HG03521 (cell line): ENCODE data around the gene ATP6V0B.
A peak's percentile ranks its signal among the peaks of the same experiment; 100 is the strongest.

Experiments
- ATAC-seq: cut with Tn5 transposase; IDR thresholded peaks from one replicate; pipeline ENCODE4 v1.9.1; 2021; ENCODE audit warnings: mild to moderate bottlenecking, moderate library complexity; ENCODE audit not compliant: unreplicated experiment

ATP6V0B gene

DNA sequence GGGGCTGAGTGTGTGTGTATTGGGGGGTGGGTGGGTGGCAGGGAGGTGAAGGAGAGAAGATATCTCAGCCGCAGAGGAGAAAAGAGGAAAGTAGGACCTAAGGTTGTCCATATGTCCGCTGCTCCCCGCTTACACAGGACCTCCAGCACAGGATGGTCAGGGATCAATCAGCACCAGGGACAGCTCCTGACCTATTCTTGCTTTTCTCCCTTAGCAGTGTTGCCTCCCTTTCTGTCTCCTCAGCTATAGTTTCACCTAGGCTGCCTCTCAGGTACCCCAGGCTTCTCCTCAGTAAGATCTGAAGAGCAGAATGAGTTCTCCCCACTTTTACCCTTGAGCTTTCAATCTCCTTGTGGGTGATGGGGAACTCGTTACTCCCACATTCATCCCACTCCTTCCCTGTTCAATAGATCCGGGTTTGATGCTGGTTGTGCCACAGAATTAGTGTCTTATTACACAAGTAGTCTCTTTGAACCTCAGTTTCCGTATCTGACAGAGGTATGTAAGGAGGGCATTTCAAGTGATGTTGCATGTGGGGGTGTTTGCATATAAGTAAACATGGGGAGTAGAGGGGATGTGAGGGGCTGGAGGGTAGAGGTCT is 6.3 kb upstream of the ATP6V0B start:
- ATAC-seq = no peak

DNA sequence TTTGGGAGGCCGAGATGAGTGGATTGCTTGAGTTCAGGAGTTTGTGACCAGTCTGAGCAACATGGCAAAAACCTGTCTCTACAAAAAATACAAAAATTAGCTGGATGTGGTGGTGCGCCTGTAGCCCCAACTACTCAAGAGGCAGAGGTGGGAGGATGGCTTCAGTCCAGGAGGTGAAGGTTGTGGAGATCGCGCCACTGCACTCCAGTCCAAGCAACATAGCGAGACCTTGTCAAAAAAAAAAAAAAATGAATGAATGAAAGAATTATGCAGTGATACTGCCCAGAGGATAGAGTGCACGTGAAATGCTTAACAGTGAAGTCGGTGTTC is 5.4 kb upstream of the ATP6V0B start:
- ATAC-seq = no peak

DNA sequence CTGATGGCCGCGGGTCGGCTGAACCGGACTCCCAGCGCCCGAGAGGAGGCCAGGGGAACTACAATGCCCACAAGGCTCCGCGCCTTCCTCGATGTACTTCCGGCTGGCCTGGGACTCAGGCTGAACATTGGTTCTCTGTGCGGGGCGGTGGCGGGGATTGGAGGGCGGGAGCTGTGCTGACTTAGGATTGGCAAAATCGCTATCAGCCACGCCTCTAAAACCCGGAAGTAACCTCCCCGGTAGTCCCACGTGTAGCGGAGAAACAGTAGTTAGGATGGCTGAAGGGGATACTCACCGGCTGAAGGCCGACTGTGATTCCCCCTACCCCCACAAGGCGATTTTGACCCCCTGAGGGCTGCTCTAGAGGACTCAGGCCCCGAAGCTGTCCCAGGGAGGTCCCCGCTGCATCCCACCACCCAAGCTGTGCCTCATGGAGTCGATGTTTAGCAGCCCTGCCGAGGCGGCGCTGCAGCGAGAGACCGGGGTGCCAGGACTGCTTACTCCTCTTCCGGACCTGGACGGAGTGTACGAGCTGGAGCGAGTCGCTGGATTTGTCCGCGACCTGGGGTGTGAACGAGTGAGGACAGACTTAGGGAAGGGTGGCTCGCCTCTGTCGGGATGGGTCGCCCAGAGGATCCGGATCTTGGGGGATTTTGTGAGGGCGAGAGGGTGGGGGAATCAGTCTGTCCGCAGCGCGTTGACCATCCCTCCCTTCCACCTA is 4.9 kb upstream of the ATP6V0B start, which contains the start of gene DPH2:
DPH2 (plus strand) TSS at position 265 of the 721 bp plus-strand sequence; CDS start at position 431, 166 bp downstream.
- ATAC-seq = peak; percentile 84

DNA sequence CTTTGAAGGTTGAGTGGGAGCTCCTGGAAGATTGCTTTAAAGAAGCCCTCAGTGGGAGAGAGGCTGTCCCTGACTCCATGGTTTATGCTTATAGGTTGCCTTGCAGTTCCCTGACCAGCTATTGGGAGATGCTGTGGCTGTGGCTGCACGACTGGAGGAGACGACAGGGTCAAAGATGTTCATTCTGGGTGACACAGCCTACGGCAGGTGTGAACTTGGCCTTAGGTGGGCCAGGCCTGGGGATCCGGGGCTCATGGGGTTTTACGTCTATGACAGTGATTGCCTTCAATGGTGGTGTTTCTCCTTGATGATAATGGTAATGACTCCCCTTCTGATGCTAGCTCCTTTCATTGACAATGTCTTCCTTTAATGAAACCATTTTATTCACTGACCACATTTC is 4.3 kb upstream of the ATP6V0B start:
- ATAC-seq = no peak

DNA sequence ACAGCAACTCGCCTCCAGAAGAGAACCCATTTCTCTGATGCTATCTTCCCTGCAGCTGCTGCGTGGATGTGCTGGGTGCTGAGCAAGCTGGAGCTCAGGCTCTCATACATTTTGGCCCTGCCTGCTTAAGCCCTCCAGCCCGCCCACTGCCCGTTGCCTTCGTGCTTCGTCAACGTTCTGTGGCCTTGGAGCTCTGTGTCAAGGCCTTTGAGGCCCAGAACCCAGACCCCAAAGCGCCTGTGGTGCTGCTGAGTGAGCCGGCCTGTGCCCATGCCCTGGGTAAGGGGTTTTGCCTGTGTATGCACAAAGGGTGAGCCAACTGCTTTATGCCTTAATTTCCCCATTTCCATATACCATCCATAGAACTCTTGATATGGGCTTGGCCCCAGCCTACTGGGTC is 3.8 kb upstream of the ATP6V0B start:
- ATAC-seq = no peak

DNA sequence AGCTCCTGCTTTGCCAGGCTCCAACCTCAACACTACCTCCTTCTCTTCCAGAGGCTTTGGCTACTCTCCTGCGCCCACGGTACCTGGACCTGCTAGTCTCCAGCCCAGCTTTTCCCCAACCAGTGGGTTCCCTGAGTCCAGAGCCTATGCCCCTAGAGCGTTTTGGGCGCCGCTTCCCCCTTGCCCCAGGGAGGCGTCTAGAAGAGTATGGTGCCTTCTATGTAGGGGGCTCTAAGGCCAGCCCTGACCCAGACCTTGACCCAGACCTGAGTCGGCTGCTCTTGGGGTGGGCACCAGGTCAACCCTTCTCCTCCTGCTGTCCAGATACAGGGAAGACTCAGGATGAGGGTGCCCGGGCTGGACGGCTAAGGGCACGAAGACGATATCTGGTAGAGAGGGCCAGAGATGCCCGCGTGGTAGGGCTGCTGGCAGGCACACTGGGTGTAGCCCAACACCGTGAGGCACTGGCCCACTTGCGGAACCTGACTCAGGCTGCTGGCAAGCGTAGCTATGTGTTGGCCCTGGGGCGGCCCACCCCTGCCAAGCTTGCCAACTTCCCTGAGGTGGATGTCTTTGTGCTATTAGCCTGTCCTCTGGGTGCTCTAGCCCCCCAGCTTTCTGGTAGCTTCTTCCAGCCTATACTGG is 3.3 kb upstream of the ATP6V0B start:
- ATAC-seq = no peak

DNA sequence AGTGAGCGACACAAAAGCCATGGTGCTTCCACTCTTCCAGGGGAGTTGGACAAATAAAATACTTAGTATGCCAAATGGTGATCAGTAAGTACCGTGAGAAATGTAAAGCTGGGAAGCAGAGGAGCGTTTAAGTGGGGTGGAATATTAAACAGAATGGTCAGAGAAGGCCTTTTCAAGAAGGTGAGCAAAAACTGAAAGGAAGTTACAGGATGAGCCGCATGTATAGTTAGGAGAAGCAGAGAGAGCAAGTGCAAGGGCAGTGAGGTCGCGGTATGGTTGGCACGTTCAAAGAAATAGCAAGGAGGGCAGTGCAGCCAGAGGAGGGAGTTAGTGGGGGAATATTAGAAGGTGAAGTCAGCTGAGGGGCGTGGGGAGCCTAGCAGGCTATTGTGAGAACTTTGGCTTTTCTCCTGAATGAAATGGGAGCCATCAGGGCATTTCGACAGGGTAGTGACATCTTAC is 748 bp upstream of the ATP6V0B start:
- no peak for ATAC-seq

DNA sequence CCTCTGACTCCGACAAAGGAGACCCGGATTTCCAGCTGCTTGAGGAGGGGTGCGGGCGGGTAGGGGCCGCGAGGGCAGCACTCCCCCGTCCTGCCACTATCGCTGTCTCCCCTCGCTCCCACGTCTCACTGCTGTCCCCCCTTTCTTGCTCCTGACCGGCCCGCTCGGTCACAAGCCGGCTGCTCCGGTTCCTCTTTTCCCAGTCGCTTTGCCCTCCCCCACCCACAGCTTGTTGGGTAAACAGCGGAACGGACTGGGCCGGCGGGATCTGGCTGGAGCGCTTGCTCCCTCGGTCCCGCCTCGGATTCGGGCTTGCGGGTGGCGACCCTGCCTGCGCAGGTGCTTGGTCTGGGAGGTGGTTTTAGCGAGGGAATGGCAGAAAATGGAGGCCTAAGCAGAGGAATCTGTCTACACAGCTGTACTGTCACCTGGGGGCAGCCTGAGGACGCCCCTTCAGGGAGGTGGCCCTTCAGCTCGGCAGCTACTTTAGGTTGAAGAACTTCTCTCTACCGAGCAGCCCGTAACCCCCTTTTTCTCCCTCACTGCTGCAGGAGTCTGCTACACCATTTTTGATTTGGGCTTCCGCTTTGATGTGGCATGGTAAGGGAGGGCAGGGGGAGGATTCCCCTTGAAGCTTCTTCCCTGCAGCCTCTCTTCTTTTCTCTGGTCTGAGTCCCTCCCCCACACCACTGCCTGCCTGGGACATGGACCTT is 645 bp downstream of the ATP6V0B start:
- ATAC-seq = peak; percentile 8

DNA sequence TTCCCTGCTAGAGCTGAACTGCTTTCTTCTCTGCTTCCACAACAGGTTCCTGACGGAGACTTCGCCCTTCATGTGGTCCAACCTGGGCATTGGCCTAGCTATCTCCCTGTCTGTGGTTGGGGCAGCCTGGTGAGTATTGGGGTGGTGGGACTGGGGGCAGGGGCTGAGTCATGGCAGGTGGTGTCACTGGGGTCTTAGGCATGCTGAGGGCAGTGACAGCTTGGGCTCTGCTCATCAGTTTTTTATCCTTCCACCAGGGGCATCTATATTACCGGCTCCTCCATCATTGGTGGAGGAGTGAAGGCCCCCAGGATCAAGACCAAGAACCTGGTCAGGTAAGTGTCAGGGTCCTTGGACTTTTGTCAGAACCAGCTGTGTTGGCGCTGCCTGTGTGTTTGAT is 1.3 kb downstream of the ATP6V0B start:
- ATAC-seq = no peak

DNA sequence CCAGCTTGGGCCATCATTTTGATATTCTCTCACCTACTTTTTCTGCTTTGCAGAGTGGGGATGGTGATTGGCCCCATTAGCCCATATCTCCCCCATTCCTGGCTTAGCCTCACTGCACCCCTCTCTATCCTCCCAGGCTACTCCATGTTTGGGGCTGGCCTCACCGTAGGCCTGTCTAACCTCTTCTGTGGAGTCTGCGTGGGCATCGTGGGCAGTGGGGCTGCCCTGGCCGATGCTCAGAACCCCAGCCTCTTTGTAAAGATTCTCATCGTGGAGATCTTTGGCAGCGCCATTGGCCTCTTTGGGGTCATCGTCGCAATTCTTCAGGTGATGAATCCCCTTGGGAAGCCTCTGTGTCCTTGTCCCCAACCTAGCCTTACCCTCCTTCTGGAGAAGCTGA is 2.1 kb downstream of the ATP6V0B start:
- no peak for ATAC-seq

DNA sequence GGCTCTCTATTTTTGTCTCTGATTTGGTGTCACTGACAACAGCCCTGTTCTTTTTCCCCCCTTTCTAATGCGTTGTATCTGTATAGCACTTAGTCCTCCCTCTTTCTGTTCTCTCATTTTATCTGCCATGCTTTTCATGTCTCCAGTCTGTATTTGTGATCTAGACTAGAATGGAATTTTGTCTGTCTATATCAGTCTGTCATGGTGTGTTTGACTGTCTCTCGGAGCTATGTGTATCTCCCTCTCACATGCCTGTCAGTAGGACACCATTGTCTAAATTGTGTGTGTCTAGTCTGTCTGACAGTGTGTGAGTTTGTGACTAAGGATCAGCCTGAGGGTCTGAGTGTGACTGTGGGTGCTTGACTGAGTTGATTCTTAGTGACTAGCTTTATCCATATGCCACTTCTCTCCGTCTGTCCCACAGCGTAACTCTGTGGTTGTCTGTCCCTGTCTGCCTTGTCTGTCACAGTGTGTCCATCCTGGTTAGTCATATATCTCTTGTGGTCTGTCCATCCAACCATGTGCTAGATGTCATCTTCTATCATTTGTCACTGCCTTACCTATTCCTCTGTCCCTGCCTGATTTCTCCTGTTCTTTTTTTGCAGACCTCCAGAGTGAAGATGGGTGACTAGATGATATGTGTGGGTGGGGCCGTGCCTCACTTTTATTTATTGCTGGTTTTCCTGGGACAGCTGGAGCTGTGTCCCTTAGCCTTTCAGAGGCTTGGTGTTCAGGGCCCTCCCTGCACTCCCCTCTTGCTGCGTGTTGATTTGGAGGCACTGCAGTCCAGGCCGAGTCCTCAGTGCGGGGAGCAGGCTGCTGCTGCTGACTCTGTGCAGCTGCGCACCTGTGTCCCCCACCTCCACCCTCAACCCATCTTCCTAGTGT is 2.9 kb downstream of the ATP6V0B start:
- ATAC-seq = no peak

DNA sequence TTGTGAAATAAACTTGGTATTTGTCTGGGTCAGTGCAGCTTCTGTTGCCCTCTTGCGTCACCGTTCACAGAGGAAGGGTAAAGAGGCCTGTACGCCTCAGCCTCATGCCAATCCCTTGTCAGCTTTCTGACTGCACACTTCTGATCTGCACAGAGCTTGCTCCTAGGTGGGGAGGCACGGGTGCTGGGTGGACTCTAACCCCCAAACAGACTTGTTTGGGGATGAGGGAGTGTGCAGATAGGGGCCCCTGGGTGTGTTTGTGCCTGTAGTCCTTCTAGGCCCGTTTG is 3.4 kb downstream of the ATP6V0B start:
- ATAC-seq = no peak

DNA sequence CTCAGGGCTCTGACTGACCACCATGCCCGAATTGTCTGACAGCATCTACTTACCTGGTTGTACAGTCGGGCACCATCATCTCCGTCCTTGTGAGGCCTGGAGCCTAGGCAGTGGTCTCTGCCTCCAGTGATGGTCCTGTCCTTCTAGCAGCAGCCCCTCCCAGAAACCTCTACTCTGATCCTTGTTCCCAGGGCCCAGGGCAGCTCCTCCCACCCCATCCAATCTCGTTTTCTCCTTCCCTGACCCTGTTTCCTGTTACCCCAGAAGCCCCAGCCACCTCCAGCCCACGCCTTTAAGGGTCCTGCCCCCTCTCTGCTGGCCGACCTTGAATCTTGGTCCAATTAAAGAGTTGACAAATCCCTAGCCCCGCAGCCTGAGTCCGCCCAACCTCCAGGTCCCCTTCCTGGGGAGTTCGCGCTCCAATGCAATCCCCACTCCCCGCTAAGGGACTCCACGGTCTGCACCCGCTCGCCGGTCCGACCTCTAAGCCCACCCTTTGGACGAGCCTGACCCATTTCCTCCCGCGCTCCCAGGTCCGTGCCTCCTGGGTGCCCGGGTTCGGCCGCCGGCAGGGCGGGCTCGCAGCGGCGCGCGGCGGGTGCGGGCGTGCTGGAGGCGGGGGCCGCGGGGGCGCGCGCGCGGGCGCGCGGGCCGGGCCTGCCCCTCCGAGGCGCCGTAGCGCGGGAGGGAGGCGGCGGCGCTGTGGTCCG is 3.9 kb downstream of the ATP6V0B start, which contains the start of gene B4GALT2:
B4GALT2 (plus strand) TSS at position 660 of the 710 bp plus-strand sequence. CDS start 1,951 bp downstream, outside the sequence.
- ATAC-seq = no peak

DNA sequence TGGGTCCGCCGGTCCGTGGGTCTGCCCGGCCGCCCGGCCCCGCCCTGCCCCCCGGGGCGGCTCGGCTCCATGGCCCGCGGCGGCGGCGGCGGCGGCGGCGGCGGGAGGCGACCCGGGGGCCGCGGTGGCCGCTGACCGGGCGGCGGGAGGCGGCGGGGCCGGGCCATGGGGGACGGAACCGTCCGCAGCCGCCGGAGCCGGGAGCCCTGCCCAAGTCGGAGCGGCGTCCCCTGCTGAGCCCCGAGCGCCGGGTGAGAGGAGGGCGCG is 4.4 kb downstream of the ATP6V0B start:
- ATAC-seq = no peak

DNA sequence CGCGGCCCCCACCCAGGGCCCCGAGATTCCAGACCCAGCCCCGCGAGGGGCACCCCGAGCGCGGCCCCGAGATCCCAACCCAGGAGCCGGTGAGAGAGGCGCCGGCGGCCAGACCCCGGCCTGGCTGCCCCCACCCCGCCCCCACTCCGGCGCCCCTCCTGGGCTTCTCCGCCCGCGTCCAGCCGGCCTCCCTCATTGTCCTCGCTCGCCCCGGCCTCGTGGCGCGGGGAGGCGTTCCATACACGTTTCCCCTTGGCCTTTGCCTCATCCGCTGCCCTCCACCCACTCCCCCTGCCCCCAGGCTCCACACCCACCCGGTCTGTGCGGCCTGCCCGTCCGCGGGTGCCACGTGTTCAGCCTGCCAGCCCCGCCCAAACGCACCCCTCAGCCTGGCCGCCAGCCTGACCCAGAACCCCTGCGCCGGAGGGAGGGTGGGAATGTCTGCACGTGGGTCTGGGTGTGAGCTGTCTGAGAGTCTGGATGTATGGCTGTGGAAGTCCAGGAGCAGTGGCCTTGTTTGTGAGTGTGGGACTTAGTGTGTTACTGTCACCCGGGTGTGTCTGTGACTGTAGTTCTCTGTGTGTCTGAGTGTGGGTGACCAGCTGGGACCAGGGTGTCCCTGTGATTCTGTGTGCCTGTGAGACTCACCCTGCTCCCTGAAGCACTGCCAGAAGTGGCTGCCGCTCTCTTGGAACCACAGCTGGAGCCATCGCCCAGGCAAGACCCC is 4.9 kb downstream of the ATP6V0B start:
- ATAC-seq = no peak

DNA sequence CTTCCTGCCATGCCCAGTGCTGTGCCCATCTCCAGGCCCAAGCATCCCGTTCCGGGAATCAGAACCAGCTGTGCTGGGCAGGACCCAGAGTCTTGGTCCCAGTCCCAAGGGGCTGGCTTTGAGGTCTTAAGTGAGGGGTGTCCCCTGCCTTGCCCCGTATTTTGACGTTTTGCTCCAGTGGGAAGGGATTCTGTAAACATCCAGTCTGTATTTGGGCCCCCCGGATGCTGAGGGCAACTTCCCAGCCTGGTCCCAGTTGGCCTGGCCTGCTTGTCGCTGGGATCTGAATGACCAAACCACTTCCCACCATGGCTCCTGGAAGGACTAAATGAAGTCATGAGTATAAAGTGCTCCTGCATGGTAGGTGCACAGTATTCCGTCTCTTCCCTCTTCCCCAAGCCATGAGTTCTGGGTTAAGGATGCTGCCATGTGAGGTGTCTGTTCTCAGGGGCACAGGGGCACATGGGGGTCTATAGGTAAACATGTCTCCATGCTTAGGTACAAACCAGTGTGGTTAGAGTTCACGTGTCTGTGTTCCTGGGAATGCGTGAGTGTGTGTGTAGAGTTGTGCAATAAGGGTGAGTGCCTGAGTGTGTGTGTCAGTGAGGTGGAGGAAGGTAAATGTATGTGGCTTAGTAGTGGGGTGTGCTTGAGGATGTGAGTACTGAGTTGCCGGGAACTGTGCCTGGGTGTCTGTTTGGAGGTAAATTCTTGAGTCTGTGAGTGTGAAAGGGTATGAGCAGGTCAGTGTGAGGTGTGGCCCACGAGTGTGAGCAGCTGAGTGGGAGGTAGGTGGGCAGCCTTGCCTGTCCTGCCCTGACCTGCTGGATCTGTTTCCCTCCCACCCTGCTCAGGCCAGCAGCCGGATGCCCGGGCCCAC is 5.7 kb downstream of the ATP6V0B start:
- no peak for ATAC-seq

DNA sequence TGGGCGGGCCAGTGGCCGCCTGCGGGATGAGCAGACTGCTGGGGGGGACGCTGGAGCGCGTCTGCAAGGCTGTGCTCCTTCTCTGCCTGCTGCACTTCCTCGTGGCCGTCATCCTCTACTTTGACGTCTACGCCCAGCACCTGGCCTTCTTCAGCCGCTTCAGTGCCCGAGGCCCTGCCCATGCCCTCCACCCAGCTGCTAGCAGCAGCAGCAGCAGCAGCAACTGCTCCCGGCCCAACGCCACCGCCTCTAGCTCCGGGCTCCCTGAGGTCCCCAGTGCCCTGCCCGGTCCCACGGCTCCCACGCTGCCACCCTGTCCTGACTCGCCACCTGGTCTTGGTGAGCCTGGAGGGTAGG is 6.4 kb downstream of the ATP6V0B start:
- ATAC-seq = no peak

DNA sequence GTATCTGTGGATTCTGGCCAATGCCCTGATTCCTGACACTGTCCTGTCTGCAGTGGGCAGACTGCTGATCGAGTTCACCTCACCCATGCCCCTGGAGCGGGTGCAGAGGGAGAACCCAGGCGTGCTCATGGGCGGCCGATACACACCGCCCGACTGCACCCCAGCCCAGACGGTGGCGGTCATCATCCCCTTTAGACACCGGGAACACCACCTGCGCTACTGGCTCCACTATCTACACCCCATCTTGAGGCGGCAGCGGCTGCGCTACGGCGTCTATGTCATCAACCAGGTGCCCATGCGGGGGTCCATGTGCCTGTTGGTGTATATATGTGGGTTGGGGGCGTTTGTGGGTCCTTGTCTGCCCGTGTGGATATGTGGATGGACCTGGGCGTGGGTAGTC is 6.9 kb downstream of the ATP6V0B start:
- no peak for ATAC-seq

DNA sequence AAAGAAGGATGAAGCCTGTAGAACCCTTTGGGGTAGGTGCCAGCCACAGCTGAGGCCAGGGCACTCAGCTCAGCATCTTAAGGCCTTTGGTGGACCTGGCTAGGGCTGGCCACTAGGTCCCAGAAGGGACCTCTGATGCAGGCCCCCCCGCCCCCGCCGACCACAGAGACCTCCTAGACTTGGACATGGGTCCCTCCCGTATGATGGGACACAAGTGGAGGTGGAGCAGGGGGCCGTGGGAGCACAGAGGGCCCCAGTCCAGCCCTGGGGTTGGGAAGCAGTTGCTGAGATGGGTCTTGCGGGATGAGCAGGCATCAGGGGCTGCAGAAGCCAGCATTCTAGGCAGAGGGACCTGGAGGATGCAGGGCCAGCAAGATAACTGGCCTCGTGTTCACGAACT is 7.5 kb downstream of the ATP6V0B start:
- no peak for ATAC-seq
